ENCODE data around the gene DRD2.

Gene DRD2

DNA sequence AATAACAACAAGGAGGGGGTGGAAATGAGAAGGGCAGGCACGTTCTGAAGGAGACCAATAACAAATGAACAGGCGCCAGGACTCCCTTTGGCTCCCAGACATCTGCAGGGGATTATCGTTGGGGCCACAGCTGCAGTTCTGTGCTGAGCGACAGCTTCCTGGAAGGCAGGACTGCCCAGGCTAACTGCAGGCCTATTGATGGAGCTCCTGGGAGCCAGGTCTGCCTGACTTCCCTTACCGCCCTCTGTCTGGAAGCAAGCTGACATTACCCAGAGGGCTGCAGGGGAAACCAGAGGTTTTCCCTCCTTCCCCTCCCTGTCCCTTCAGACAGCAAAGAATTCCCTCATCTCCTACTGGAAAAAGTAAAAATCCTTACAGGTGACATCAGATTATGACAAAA is 5.0 kb downstream of the DRD2 start:
- Histone ChIP-seq H3K4me3 (ENCODE audit: insufficient read length, low read depth) (no peak overlapping the region), H3K27me3 (ENCODE audit: insufficient read depth, insufficient read length) (peaks cover 35% of the 10 kb centered on the region), H3K36me3 (ENCODE audit: insufficient read depth, insufficient read length, low read length) (no peaks in the 10 kb centered on the region), H3K9me3 (ENCODE audit: insufficient read depth, low read length) (no peaks in the 10 kb centered on the region), H3K9ac (ENCODE audit: insufficient read length, low read depth) (no peak overlapping the region), H3K4me1 (ENCODE audit: insufficient read depth, insufficient read length) (no peaks in the 10 kb centered on the region)
- TF ChIP-seq ZNF274 (IDR thresholded peaks at IDR 0.05; ENCODE audit: low read depth, low read length) (no peak), SUZ12 (IDR thresholded peaks at IDR 0.05; ENCODE audit: extremely low read depth, insufficient read depth, insufficient read length) (no peak), YY1 (IDR thresholded peaks at IDR 0.05; ENCODE audit: insufficient read depth, insufficient read length) (no peak)
- no peak for DNase-seq (ENCODE audit: low read depth, low spot score)

DNA sequence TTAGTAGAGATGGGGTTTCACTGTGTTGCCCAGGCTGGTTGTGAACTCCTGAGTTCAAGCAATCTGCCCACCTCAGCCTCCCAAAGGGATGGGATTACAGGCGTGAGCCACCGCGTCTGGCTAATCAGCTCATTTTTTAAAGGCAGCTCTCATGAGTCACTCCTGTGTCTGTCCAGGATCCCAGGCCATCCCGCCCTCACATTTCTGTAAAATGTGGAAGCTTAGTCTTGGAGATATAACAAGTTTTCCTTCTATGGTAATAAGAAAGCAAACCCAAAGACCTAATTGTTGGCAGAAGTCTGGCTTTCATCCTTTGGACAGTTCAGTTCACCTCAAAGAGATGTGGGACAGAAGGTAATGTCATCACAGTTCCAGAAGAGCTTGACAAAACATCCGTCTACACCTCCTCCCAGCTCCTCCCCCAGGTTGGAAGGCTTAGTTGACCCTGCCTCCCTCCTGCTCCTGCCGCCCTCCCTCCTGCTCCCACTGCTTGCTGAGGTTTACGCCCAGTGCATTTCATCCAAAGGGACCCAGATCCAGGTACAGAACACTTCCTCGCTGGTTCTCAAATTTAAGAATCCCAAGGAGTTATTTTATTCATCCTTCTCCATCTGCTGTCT is 6.4 kb downstream of the DRD2 start:
- peaks cover 24% of the 10 kb centered on the region for H3K27me3 ChIP-seq (ENCODE audit: insufficient read depth, insufficient read length)
- H3K4me3 ChIP-seq (ENCODE audit: insufficient read length, low read depth): no peak overlapping the region
- H3K9ac ChIP-seq (ENCODE audit: insufficient read length, low read depth): no peak overlapping the region
- H3K36me3 ChIP-seq (ENCODE audit: insufficient read depth, insufficient read length, low read length): no peaks in the 10 kb centered on the region
- no peak for DNase-seq (ENCODE audit: low read depth, low spot score)
- H3K4me1 ChIP-seq (ENCODE audit: insufficient read depth, insufficient read length): no peaks in the 10 kb centered on the region
- H3K9me3 ChIP-seq (ENCODE audit: insufficient read depth, low read length): no peaks in the 10 kb centered on the region
- TF ChIP-seq SUZ12 (IDR thresholded peaks at IDR 0.05; ENCODE audit: extremely low read depth, insufficient read depth, insufficient read length): no peak
- TF ChIP-seq YY1 (IDR thresholded peaks at IDR 0.05; ENCODE audit: insufficient read depth, insufficient read length): no peak
- TF ChIP-seq ZNF274 (IDR thresholded peaks at IDR 0.05; ENCODE audit: low read depth, low read length): no peak

DNA sequence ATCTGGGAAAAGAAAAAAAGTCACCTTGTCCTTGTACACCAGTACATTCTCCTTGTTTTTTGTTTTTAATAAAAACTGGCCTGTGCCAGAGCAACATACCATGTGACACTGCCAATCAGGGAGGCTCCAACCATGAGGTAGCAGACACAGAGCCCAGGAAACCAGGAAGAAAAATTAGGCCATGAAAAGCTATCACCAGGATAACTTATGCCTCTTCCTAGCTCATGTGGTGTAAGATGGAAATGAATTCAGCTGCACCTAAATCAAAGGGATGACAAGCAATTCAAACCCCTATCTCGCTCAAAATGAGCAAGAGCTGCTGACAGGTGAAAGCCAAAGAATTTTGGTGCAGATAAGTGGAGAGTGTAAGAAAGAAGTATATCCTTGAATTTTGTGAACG is 7.7 kb downstream of the DRD2 start:
- H3K36me3 ChIP-seq (ENCODE audit: insufficient read depth, insufficient read length, low read length): no peaks in the 10 kb centered on the region
- DNase-seq (ENCODE audit: low read depth, low spot score): no peak
- H3K9me3 ChIP-seq (ENCODE audit: insufficient read depth, low read length): no peaks in the 10 kb centered on the region
- no peaks in the 10 kb centered on the region for H3K4me1 ChIP-seq (ENCODE audit: insufficient read depth, insufficient read length)
- peaks cover 16% of the 10 kb centered on the region for H3K27me3 ChIP-seq (ENCODE audit: insufficient read depth, insufficient read length)
- H3K9ac ChIP-seq (ENCODE audit: insufficient read length, low read depth): no peak overlapping the region
- TF ChIP-seq ZNF274 (IDR thresholded peaks at IDR 0.05; ENCODE audit: low read depth, low read length) (no peak), SUZ12 (IDR thresholded peaks at IDR 0.05; ENCODE audit: extremely low read depth, insufficient read depth, insufficient read length) (no peak), YY1 (IDR thresholded peaks at IDR 0.05; ENCODE audit: insufficient read depth, insufficient read length) (no peak)
- H3K4me3 ChIP-seq (ENCODE audit: insufficient read length, low read depth): no peak overlapping the region

DNA sequence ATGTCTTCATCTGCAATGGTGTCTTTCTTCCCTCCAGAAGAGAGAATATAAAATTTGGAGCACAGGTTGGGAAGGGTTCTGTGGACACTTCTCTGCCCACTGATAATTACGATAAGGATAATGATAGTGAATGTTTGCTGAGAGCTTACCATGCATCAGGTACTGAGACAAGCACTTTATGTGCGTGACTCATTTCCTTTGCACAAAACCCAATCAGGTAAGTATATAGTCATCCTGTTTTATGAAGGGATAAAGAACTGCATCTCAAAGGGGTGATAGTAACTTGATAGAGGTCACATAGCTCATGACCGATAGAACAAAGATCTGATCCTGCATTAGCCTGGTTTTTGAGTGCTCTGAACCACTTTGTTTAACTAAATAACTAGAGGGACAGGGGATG is 9.4 kb downstream of the DRD2 start:
- DNase-seq (ENCODE audit: low read depth, low spot score): no peak
- Histone ChIP-seq H3K27me3 (ENCODE audit: insufficient read depth, insufficient read length) (peaks cover 6% of the 10 kb centered on the region), H3K4me1 (ENCODE audit: insufficient read depth, insufficient read length) (no peaks in the 10 kb centered on the region), H3K36me3 (ENCODE audit: insufficient read depth, insufficient read length, low read length) (no peaks in the 10 kb centered on the region), H3K9me3 (ENCODE audit: insufficient read depth, low read length) (no peaks in the 10 kb centered on the region), H3K4me3 (ENCODE audit: insufficient read length, low read depth) (no peak overlapping the region), H3K9ac (ENCODE audit: insufficient read length, low read depth) (no peak overlapping the region)
- TF ChIP-seq ZNF274 (IDR thresholded peaks at IDR 0.05; ENCODE audit: low read depth, low read length): no peak
- TF ChIP-seq SUZ12 (IDR thresholded peaks at IDR 0.05; ENCODE audit: extremely low read depth, insufficient read depth, insufficient read length): no peak
- no peak for TF ChIP-seq YY1 (IDR thresholded peaks at IDR 0.05; ENCODE audit: insufficient read depth, insufficient read length)

DNA sequence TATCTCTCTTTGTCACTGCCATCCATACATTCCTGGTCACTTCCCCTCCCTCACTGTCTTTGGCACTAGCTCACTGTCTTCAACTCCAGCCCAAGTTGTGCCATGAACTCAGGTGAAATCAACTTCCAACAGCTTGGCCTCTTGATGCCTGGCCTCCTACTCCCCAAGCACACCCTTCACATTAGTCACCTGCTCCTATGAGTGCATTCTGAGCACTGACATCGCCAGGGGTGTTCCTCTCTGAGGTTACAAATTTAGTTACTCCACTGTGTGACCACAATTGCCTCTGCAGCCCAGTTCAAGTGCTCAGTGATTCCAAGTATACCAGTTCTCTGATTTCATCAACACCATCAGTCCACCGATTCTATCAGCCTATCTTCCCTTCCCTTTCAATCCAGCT is 10.8 kb downstream of the DRD2 start:
- H3K9me3 ChIP-seq (ENCODE audit: insufficient read depth, low read length): no peaks in the 10 kb centered on the region
- no peak overlapping the region for H3K4me3 ChIP-seq (ENCODE audit: insufficient read length, low read depth)
- DNase-seq (ENCODE audit: low read depth, low spot score): no peak

DNA sequence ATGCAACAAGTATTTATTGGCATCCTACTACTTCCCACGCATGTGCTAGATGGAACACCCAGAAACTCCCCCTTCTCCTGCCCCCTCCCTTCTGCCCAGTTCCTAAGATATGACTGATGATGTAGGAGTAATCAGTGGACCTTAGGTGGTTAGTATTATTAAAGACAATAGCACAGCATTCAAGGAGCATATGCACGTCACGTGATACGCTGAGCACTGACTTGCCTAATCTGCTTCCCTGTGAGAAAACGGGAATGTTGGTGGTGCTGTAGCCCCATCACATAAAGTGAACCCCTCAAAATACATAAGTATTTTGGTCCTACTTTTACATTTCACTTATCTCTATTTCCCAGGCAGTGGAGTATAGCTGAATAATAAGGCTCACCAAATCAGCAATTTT is 12.4 kb downstream of the DRD2 start:
- H3K4me1 ChIP-seq (ENCODE audit: insufficient read depth, insufficient read length): no peaks in the 10 kb centered on the region
- H3K4me3 ChIP-seq (ENCODE audit: insufficient read length, low read depth): no peak overlapping the region
- no peak for TF ChIP-seq ZNF274 (IDR thresholded peaks at IDR 0.05; ENCODE audit: low read depth, low read length)
- H3K36me3 ChIP-seq (ENCODE audit: insufficient read depth, insufficient read length, low read length): no peaks in the 10 kb centered on the region
- H3K9me3 ChIP-seq (ENCODE audit: insufficient read depth, low read length): no peaks in the 10 kb centered on the region
- no peak overlapping the region for H3K9ac ChIP-seq (ENCODE audit: insufficient read length, low read depth)
- H3K27me3 ChIP-seq (ENCODE audit: insufficient read depth, insufficient read length): peaks cover 6% of the 10 kb centered on the region
- no peak for DNase-seq (ENCODE audit: low read depth, low spot score)

More for the DNA sequence above, 10.8 kb downstream of the DRD2 start:
- Histone ChIP-seq H3K9ac (ENCODE audit: insufficient read length, low read depth) (no peak overlapping the region), H3K4me1 (ENCODE audit: insufficient read depth, insufficient read length) (no peaks in the 10 kb centered on the region), H3K27me3 (ENCODE audit: insufficient read depth, insufficient read length) (peaks cover 6% of the 10 kb centered on the region), H3K36me3 (ENCODE audit: insufficient read depth, insufficient read length, low read length) (no peaks in the 10 kb centered on the region)
- TF ChIP-seq SUZ12 (IDR thresholded peaks at IDR 0.05; ENCODE audit: extremely low read depth, insufficient read depth, insufficient read length) (no peak), ZNF274 (IDR thresholded peaks at IDR 0.05; ENCODE audit: low read depth, low read length) (no peak)

GRCh38 chr11:113461639-113462038 is 13.6 kb downstream of the DRD2 start:
- no peaks in the 10 kb centered on the region for H3K36me3 ChIP-seq (ENCODE audit: insufficient read depth, insufficient read length, low read length)
- no peaks in the 10 kb centered on the region for H3K9me3 ChIP-seq (ENCODE audit: insufficient read depth, low read length)
- H3K9ac ChIP-seq (ENCODE audit: insufficient read length, low read depth): no peak overlapping the region
- no peak for DNase-seq (ENCODE audit: low read depth, low spot score)
- no peaks in the 10 kb centered on the region for H3K4me1 ChIP-seq (ENCODE audit: insufficient read depth, insufficient read length)
- TF ChIP-seq SUZ12 (IDR thresholded peaks at IDR 0.05; ENCODE audit: extremely low read depth, insufficient read depth, insufficient read length): no peak
- H3K27me3 ChIP-seq (ENCODE audit: insufficient read depth, insufficient read length): peaks cover 6% of the 10 kb centered on the region
- no peak overlapping the region for H3K4me3 ChIP-seq (ENCODE audit: insufficient read length, low read depth)

- H3K9ac ChIP-seq (ENCODE audit: insufficient read length, low read depth): no peak overlapping the region
- H3K4me1 ChIP-seq (ENCODE audit: insufficient read depth, insufficient read length): no peaks in the 10 kb centered on the region
- H3K4me3 ChIP-seq (ENCODE audit: insufficient read length, low read depth): no peak overlapping the region
- no peak for TF ChIP-seq YY1 (IDR thresholded peaks at IDR 0.05; ENCODE audit: insufficient read depth, insufficient read length)
- TF ChIP-seq SUZ12 (IDR thresholded peaks at IDR 0.05; ENCODE audit: extremely low read depth, insufficient read depth, insufficient read length): no peak
- no peak for TF ChIP-seq ZNF274 (IDR thresholded peaks at IDR 0.05; ENCODE audit: low read depth, low read length)
- H3K9me3 ChIP-seq (ENCODE audit: insufficient read depth, low read length): no peaks in the 10 kb centered on the region
- no peaks in the 10 kb centered on the region for H3K36me3 ChIP-seq (ENCODE audit: insufficient read depth, insufficient read length, low read length)
- no peak for DNase-seq (ENCODE audit: low read depth, low spot score)
- H3K27me3 ChIP-seq (ENCODE audit: insufficient read depth, insufficient read length): peaks cover 6% of the 10 kb centered on the region
Measured at GRCh38 chr11:113460469-113460868, 14.7 kb downstream of the DRD2 start.
